CD4-positive, alpha-beta T cell (primary cell): ENCODE results near the gene SH3BP5. TPM values are rescaled to one million over a fixed set of nuclear protein-coding genes. Genes with fewer than 3 reads are reported as not detected.

Source experiments
- ATAC-seq: fragments of 200-7000 bp; cut with Tn5 transposase; one replicate; pipeline ENCODE4 v1.10.0; 2022; ENCODE audit warnings: mild to moderate bottlenecking; ENCODE audit not compliant: poor library complexity
- CTCF ChIA-PET: fragments of 350-600 bp; sonication (Branson Sonifier 250); formaldehyde crosslinking; loops from one replicate; lab custom pipeline; 2021; ENCODE audit warnings: antibody characterized with exemption, inconsistent platforms; lab: Charles Lee
- POLR2A ChIA-PET: fragments of 350-600 bp; sonication (Branson Sonifier 250); formaldehyde crosslinking; loops from one replicate; lab custom pipeline; 2021; ENCODE audit warnings: antibody characterized with exemption, inconsistent platforms; lab: Charles Lee
- DNase-seq, 14 experiments: peaks; one replicate each; pipeline ENCODE4 v3.0.0-alpha.2; 2013 to 2020; ENCODE audit warnings: mixed read lengths in 2 of 14
- H3K27ac ChIP-seq, 2 donors: one replicate each; pipeline versions ENCODE4 v1.5.1 to v1.7.0; 2013; ENCODE audit warnings: low read length in 2 of 2, low read depth in 1 of 2, mild to moderate bottlenecking in 1 of 2
- H3K27me3 ChIP-seq, 2 experiments: 1 replicate in 1 of 2; 2 replicates in 1 of 2; pipeline versions ENCODE4 v1.6.1 to v1.7.0; 2013; ENCODE audit warnings: low read length in 2 of 2, control low read depth in 1 of 2, mild to moderate bottlenecking in 1 of 2, moderate library complexity in 1 of 2; ENCODE audit not compliant: insufficient read depth in 2 of 2, control insufficient read depth in 1 of 2
- H3K36me3 ChIP-seq: one replicate; pipeline ENCODE4 v1.6.1; 2013; ENCODE audit warnings: low read length, control low read depth; ENCODE audit not compliant: insufficient read depth
- H3K4me1 ChIP-seq: one replicate; pipeline ENCODE4 v1.6.1; 2013; ENCODE audit warnings: low read length, control low read depth; ENCODE audit not compliant: insufficient read depth
- H3K4me3 ChIP-seq: one replicate; pipeline ENCODE4 v1.5.1; 2013; ENCODE audit warnings: mild to moderate bottlenecking, low read length, moderate library complexity
- H3K9me3 ChIP-seq, 2 experiments: 1 replicate in 1 of 2; 2 replicates in 1 of 2; pipeline versions ENCODE4 v1.6.1 to v1.7.0; 2013; ENCODE audit warnings: low read length in 2 of 2, mild to moderate bottlenecking in 2 of 2, control low read depth in 1 of 2, moderate library complexity in 1 of 2; ENCODE audit not compliant: control insufficient read depth in 1 of 2, insufficient read depth in 1 of 2
- H3K27ac Mint-ChIP-seq: one replicate; pipeline ENCODE4 v1.8.0; 2020; ENCODE audit warnings: mixed read lengths
- H3K27me3 Mint-ChIP-seq: one replicate; pipeline ENCODE4 v1.8.0; 2021; ENCODE audit warnings: mixed read lengths
- H3K36me3 Mint-ChIP-seq: one replicate; pipeline ENCODE4 v1.8.0; 2021; ENCODE audit warnings: low read depth, mixed read lengths
- H3K4me1 Mint-ChIP-seq: one replicate; pipeline ENCODE4 v1.8.0; 2021; ENCODE audit warnings: low read depth, mixed read lengths
- H3K4me3 Mint-ChIP-seq: one replicate; pipeline ENCODE4 v1.8.0; 2020; ENCODE audit warnings: mild to moderate bottlenecking, mixed read lengths
- H3K9me3 Mint-ChIP-seq: one replicate; pipeline ENCODE4 v1.8.0; 2020; ENCODE audit warnings: mixed read lengths
- intact Hi-C, 2 experiments: fragments of 100-400 bp; cut with DNase I in 1 of 2; cut with micrococcal nuclease in 1 of 2; formaldehyde crosslinking; loops; one replicate each; pipeline versions ENCODE4 v1.15.1 to v1.9.0; 2023 to 2025; cut with DNase I, micrococcal nuclease
- total RNA-seq, 174 experiments: library from RNA in 2 of 174; stranded (reverse) in 2 of 174; gene quantifications; one replicate each; pipeline ENCODE4 v1.2.3 and lab custom pipeline; 2021 to 2026
- TF ChIP-seq, protein P1 (sequence below): fragments of 200-600 bp; IDR thresholded peaks from one replicate; pipeline ENCODE4 v1.8.0; 2022; ENCODE audit warnings: antibody characterized with exemption, mild to moderate bottlenecking

SH3BP5 gene
- total RNA-seq, 2 experiments from 2014 or later: 16.8 to 17.7 TPM

DNA sequence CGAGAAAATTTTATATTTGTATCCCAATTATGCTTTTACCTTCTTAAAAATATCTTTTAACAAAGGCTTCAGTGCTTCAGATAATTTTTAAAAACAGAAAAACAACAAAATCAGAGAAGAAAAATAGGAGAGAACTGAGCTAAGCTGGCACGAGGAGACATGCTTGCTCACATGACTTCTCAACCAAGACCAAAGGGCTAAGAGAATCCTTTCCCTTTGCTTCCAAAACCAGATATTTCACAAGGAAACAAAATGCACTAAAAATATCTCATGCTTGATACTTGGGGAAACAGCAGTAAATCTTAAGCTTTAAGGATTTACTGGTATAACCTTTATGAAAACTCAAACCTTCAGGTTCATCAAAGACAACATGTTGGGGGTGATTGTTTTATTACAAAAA lies 67.9 kb downstream of the SH3BP5 start:
- Histone ChIP-seq H3K9me3 (no peaks in the 10 kb centered on the region), H3K4me3 (no peak overlapping the region), H3K4me1 (peaks cover 52% of the 10 kb centered on the region), H3K36me3 (peaks cover 61% of the 10 kb centered on the region), H3K27me3 (no peaks in the 10 kb centered on the region), H3K27ac (no peak overlapping the region)
- Mint-ChIP-seq H3K4me1 (peaks cover 72% of the 10 kb centered on the region), H3K27me3 (no peaks in the 10 kb centered on the region), H3K9me3 (no peaks in the 10 kb centered on the region), H3K27ac (peak overlapping the region; percentile 62), H3K36me3 (peaks cover 51% of the 10 kb centered on the region), H3K4me3 (no peak overlapping the region)
- TF ChIP-seq, protein P1, sequence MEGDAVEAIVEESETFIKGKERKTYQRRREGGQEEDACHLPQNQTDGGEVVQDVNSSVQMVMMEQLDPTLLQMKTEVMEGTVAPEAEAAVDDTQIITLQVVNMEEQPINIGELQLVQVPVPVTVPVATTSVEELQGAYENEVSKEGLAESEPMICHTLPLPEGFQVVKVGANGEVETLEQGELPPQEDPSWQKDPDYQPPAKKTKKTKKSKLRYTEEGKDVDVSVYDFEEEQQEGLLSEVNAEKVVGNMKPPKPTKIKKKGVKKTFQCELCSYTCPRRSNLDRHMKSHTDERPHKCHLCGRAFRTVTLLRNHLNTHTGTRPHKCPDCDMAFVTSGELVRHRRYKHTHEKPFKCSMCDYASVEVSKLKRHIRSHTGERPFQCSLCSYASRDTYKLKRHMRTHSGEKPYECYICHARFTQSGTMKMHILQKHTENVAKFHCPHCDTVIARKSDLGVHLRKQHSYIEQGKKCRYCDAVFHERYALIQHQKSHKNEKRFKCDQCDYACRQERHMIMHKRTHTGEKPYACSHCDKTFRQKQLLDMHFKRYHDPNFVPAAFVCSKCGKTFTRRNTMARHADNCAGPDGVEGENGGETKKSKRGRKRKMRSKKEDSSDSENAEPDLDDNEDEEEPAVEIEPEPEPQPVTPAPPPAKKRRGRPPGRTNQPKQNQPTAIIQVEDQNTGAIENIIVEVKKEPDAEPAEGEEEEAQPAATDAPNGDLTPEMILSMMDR: no peak
- intact Hi-C loops: no loop called here
- no peak for DNase-seq
- CTCF ChIA-PET: interaction anchor here (0.5 to 17.1 kb wide), 4 partner anchors 66 to 141 kb away, joined by 3 to 163 read pairs (median 4); partner anchors contain the start of gene SH3BP5
- no peak for ATAC-seq
- POLR2A ChIA-PET: interaction anchor here (1.1 to 2.3 kb wide), 3 partner anchors 59 to 68 kb away, joined by 3 to 10 read pairs (median 6); partner anchors contain the start of genes CAPN7 and SH3BP5

GRCh38 chr3:15263926-15264325 lies 68.5 kb downstream of the SH3BP5 start:
- peaks cover 67% of the 10 kb centered on the region for H3K4me1 Mint-ChIP-seq
- H3K4me1 ChIP-seq: peaks cover 47% of the 10 kb centered on the region
- ChIA-PET POLR2A (interaction anchor here (1.1 to 1.4 kb wide), 2 partner anchors 58 to 61 kb away, joined by 3 to 6 read pairs; partner anchors contain the start of gene CAPN7), CTCF (interaction anchor here (17.1 kb wide), 1 partner anchor 67 kb away, joined by 163 read pairs; the partner anchor contains the start of gene SH3BP5)
- no peaks in the 10 kb centered on the region for H3K9me3 Mint-ChIP-seq
- intact Hi-C loops: no loop called here
- H3K27ac ChIP-seq: no peak overlapping the region
- H3K27me3 ChIP-seq: no peaks in the 10 kb centered on the region
- peaks cover 51% of the 10 kb centered on the region for H3K36me3 Mint-ChIP-seq
- no peak for ATAC-seq
- peaks cover 61% of the 10 kb centered on the region for H3K36me3 ChIP-seq
- H3K27me3 Mint-ChIP-seq: no peaks in the 10 kb centered on the region
- TF ChIP-seq, protein P1: no peak
- H3K4me3 ChIP-seq: no peak overlapping the region
- DNase-seq: no peak
- H3K4me3 Mint-ChIP-seq: no peak overlapping the region
- peak overlapping the region; percentile 62 for H3K27ac Mint-ChIP-seq
- no peaks in the 10 kb centered on the region for H3K9me3 ChIP-seq

DNA sequence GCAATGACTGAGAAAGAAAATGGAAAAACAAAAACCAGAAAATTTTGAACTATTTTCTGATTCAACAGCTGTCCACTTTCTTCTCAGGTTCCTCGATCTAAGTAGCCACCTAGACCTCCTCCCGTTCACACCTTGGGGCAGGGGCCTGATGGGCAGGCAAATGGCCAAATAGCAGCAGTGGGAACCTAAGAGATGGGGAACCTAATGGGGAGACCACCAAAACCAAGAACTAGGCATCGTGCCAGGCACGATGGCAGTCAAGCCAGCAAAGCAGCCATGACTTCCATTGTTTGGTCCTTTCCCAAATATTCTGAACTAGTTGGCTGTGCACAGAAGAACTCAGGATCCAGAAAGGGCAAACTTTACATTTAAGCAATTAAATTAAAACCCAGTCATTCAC lies 69.3 kb downstream of the SH3BP5 start:
- Histone ChIP-seq H3K4me1 (peaks cover 39% of the 10 kb centered on the region), H3K36me3 (peaks cover 61% of the 10 kb centered on the region), H3K9me3 (no peaks in the 10 kb centered on the region), H3K27ac (no peak overlapping the region), H3K4me3 (no peak overlapping the region), H3K27me3 (no peaks in the 10 kb centered on the region)
- TF ChIP-seq, protein P1: no peak
- ATAC-seq (no peak), DNase-seq (no peak)
- Mint-ChIP-seq H3K36me3 (peaks cover 55% of the 10 kb centered on the region), H3K27ac (peak overlapping the region; percentile 62), H3K9me3 (no peaks in the 10 kb centered on the region), H3K4me1 (peaks cover 59% of the 10 kb centered on the region), H3K27me3 (no peaks in the 10 kb centered on the region), H3K4me3 (no peak overlapping the region)
- intact Hi-C loops: no loop called here
- ChIA-PET POLR2A (interaction anchor here (1.4 kb wide), 1 partner anchor 60 kb away, joined by 3 read pairs; no protein-coding TSS in a partner anchor), CTCF (interaction anchor here (17.1 kb wide), 1 partner anchor 68 kb away, joined by 163 read pairs; the partner anchor contains the start of gene SH3BP5)
